Stimulated activated CD4-positive, alpha-beta T cell treated with anti-CD3 and anti-CD28 coated beads, Interleukin-2, amount 100 ng/mL, for 48 hours (primary cell): ENCODE results near the gene VRK2.
"Not testable (repeated sequence)": the region's sequence is repeated elsewhere in the genome, so short reads cannot be mapped to it uniquely, and the experiment has no call there.

Experiments
- DNase-seq, 2 donors: peaks; one replicate each; pipeline ENCODE4 v3.0.0-alpha.2; 2020

The VRK2 gene

GRCh38 chr2:58170334-58170933 is 123.8 kb downstream of the VRK2 start:
- not testable (repeated sequence) for DNase-seq

GRCh38 chr2:58171831-58172230 is 125.2 kb downstream of the VRK2 start:
- DNase-seq: not testable (repeated sequence)

DNA sequence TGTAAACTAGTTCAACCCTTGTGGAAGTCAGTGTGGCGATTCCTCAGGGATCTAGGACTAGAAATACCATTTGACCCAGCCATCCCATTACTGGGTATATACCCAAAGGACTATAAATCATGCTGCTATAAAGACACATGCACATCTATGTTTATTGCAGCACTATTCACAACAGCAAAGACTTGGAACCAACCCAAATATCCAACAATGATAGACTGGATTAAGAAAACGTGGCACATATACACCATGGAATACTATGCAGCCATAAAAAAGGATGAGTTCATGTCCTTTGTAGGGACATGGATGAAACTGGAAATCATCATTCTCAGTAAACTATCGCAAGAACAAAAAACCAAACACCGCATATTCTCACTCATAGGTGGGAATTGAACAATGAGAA is 130.6 kb downstream of the VRK2 start:
- not testable (repeated sequence) for DNase-seq

- DNase-seq: not testable (repeated sequence)
Measured at GRCh38 chr2:58180175-58180574, 133.6 kb downstream of the VRK2 start.

DNA sequence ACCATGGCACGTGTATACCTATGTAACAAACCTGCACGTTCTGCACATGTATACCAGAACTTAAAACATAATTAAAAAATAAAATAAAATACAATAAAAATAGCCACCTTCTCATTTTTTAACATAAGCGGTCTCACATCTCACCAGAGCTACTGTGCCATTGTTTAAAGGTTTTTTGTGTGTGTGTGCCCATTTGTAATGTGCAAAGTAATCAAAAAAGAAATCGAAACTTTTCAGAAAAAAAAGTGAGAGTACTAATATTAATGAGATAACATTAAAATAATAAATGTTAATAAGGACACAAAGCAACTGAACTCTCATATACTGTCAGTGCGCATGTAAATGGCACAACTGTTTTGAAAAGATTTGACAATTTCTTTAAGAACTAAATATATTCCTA is 134.0 kb downstream of the VRK2 start:
- no peak for DNase-seq

- no peak for DNase-seq
Measured at GRCh38 chr2:58182527-58182926, 135.9 kb downstream of the VRK2 start.

DNA sequence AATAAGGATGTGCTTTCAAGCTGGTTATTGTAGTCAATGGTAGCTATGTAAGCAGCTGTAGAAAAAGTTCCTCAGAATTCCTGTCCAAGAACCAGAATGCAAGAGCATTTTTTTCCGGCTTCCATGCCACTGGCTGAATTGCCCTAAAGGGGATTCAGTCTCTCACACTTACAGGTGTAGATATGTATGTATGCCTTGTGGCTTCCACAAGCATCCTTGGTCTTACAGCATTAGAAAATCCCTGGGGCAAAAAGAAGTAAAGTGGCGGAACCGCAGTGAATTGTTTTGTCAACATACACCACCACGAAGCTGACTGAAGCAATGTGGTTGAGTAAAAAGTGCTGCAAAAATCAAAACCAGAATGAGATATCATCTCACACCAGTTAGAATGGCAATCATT is 139.9 kb downstream of the VRK2 start:
- no peak for DNase-seq

- DNase-seq: not testable (repeated sequence)
Measured at GRCh38 chr2:58187022-58187421, 140.4 kb downstream of the VRK2 start.

GRCh38 chr2:58194458-58194857 is 147.9 kb downstream of the VRK2 start:
- DNase-seq: no peak

DNA sequence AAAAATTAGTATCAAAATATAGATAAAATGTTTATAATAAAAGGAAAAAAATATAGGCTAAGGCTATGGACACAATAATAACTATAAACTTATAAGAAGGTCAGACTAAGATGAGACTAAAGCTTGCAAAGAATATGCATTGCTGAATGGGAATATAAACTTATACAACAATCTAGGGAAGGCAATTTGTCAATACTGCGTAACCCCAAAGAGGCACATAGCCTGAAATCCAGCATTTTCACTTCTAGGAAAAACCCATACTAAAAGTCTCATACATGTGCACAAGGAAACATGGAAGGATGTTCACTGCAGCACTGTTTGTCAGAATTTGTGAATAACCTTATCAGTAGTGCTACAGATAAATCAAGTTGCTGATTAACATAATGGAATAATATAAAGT is 149.1 kb downstream of the VRK2 start:
- no peak for DNase-seq

GRCh38 chr2:58197894-58198293 is 151.3 kb downstream of the VRK2 start:
- DNase-seq: no peak

- no peak for DNase-seq
Measured at GRCh38 chr2:58202404-58202803, 155.8 kb downstream of the VRK2 start.

- DNase-seq: no peak
Measured at GRCh38 chr2:58203018-58203417, 156.4 kb downstream of the VRK2 start.

GRCh38 chr2:58204195-58204959 is 157.8 kb downstream of the VRK2 start:
- no peak for DNase-seq

- no peak for DNase-seq
Measured at GRCh38 chr2:58206785-58207184, 160.2 kb downstream of the VRK2 start.

DNA sequence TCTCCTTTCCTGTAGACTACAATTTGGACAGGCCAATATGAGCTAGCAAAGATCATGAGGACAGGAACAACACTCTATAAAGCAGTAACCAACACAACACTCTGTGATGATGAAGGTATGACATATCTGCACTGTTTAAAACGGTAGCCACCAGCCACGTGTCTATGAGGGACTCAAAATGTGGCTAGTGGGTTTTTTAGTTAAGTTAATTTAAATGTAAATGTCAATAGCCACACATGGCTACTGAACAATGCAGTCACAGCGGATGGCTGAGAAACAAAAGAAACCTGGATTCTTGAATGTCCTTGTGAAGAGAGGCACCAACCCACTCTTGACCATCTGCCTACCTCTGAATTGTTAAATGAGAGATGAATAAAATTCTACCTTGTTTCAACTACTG is 160.6 kb downstream of the VRK2 start:
- DNase-seq: no peak
